NOMO-1 treated with DMSO at 0.1 percent for 48 hours (cell line): Measurements from ENCODE around the gene ERBB4.

Experiments
- DNase-seq: peaks from one replicate; lab custom pipeline; 2025; ENCODE audit not compliant: unreplicated experiment; lab: John Stamatoyannopoulos, UW

ERBB4 gene

GRCh38 chr2:211941216-211941747 lies 597.3 kb downstream of the ERBB4 start:
- DNase-seq, result no peak

DNA sequence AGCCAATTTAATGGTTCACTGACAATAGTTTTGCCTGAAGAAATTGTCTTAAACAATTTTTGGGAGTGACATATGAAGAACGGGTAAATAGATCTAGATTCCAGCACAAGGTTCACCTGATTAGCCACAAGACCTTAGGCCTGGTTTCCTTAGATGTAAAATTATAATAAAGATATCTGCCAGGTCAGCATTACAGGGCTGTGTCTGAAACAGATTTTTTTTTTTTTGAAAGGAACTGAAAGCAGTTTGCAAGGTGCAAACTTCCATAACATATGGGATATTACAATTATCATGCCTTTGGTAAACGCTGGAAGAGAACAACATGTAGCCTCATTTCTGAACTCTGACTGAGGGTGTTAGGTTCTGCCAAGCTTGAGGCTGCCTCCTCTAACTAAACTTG lies 599.4 kb downstream of the ERBB4 start:
- DNase-seq, result no peak

GRCh38 chr2:211934811-211935210 lies 603.8 kb downstream of the ERBB4 start:
- DNase-seq, result no peak

DNA sequence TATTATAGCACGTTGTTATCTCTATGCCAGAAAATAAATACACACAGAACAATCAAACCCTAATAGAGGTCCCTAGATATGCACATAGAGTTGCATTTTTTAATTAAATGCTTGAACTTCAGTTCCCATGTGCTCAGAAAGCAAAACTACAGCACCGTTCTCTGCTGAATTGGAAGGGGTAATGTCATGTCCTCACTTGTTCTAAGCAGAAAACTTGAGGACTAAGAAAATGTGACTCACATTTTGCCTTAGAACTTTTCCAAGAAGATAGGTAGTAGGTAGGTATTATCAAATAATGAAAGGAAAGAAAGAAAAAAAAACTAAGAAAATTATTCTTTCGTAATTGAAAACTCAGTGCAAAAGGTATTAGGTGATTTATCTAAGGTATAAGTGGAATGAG lies 607.3 kb downstream of the ERBB4 start:
- DNase-seq, result no peak

DNA sequence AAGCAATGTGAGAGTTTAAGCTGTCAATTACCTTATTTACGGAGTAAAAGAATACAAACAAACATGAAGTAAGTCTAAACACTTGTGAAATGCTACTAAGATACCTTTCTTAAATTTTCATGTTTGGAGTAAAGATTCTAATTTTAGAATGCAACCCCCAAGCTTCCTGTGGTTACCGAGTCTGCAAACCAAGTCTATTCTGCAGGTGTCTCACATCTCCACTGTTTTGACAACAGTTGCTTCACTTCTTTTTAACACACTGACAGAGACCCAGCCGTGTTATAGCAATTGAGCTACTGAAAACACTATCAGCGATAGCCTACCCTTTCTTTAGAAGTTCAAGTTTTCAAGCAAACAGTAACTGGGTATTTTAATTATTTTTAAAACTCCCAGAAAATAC lies 608.3 kb downstream of the ERBB4 start:
- DNase-seq, result no peak

DNA sequence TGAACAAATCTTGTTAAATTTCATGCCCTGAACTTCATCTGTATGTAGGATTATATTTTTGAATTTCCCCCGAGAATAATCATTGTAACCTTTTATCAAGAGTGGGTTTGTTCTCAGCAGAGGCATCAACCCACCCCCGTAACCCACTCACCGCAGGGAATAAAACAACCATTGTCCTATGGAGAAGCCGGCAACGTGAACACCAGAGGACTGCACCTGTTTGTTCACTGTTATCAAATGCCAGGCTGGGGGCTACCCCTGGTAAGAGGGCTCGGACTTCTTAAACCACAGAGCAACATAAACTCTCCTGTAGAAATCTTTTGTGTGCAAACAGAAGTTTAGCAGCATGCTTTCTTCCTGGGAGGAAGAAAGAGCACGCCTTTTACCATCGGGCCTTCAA lies 610.4 kb downstream of the ERBB4 start:
- no peak for DNase-seq

DNA sequence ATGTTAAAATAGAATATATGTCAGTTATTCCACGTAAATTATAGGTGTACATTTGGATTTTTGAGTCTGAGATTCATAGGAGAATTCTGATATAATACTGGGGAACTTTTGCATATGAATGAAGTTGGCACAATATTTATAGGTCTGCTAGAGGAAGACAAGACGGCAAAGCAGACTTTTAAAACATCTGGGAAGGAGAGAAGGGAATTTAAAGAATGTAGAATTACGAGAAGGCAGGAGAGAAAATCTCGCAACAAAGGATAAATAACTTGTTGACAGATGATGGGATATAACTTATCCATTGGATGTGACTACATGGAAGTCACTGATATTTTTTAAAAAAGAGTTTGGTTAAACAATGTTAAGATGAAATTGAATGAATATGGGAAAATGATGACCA lies 615.6 kb downstream of the ERBB4 start:
- DNase-seq, result no peak

GRCh38 chr2:211903961-211904360 lies 634.6 kb downstream of the ERBB4 start:
- DNase-seq, result no peak

DNA sequence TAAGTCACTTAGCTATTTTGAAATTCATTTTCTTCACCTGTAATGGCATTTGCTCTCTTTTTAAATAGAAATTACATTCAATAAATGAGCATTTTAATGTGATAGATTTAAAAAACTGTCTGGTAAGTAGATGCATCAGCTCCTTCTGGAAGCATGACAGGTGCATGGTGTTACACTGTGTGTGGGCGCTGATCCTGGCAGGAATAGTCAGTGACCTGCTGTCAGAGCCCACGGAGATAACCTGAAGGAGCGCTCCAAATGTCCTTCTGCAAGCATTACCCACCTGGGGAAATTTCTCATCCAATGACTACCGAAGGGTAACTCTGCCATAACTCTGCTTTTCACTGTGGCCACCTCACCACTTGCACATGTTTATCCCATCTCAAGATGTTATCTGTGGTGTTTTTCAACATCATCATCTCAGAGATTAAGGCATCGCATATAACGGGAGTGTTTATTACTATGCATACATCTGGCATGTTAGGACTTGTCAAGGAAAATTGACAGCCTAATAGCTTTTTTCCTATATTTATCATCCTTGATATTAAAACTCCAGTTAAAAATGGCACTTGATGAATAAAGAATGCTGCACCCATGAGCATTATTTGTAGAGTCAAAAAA lies 637.3 kb downstream of the ERBB4 start:
- DNase-seq, result no peak

- DNase-seq, result no peak
Observed at GRCh38 chr2:211900518-211900917, 638.1 kb downstream of the ERBB4 start.

DNA sequence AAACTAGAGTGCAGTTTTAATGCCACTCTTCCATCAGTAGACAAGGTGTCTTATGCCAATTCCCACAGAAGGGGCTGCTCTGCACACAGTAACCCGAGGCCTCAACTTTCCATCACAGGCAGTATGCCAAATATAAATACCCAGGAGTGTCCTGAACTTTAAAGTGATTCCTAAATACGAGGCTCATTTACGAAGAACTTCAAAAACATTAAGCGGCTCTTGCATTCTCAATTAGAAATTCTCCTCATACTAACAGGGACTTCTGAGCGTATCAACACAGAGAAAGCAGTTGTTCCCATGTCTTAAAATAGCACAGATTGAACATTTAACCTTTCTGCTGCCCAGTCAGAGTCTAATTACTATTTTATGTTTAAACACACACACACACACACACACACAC lies 638.6 kb downstream of the ERBB4 start:
- DNase-seq, result no peak

DNA sequence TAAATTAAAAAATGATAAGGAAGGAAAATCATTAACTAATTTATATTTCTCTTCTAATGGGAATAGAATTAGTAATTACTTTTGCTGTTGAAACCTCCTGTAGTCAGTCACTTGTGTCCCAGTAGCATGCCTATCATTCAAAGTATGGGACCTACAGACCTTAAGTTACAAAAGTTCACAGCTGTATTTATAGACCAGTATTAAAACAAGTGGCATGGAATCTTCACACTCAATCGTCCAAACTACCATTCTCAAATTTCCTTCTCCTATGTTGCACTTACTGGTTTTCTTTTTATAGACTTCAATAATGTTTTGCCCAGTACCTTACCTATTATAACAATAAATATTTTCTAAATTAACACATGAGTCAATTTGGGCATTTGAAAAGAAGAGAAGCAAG lies 639.9 kb downstream of the ERBB4 start:
- DNase-seq, result no peak

DNA sequence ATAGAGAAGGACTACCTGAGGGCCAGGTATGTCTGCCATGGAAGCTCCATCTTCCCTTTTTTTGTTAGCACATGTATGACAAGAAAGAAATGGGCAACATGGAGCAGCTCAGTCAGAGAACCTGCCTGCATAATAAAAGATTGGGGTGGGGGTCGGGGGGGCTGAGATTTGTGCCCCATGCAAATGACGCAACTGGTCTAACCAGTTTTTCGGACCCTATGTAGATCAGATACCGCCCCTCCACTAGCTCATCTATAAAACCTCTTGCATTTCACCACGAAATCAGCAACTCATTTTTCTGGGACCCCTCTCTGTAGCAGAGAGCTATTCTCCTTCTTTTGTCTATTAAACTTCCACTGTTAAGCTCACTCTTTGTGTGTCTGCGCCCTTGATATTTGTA lies 657.2 kb downstream of the ERBB4 start:
- no peak for DNase-seq

GRCh38 chr2:211879323-211879722 lies 659.3 kb downstream of the ERBB4 start:
- DNase-seq, result no peak

GRCh38 chr2:211877061-211877460 lies 661.5 kb downstream of the ERBB4 start:
- DNase-seq, result no peak

GRCh38 chr2:211875488-211875887 lies 663.1 kb downstream of the ERBB4 start:
- DNase-seq, result no peak

DNA sequence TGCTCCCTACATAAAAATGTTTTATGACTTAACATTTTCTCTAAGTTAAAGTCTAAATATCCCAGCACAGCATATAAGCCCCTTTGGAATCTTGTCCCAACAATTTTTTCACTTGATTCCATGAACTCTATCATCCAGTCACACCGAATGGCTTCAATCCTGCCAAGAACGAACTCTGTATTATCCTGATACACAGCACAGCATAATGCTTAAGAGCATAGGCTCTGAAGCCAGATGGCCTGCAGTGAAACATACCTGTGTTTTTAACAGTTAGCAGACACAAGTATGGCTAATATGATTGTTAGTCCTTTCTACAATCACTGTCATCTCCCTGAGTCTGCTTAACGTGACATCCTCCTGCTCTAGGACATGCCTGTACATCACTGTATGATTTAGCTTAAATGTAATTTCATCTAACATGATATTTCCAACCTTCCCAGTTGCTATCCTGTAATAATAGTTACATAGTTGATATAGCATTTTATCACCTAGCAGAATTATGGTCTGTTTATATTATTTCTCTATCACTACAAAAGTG lies 669.5 kb downstream of the ERBB4 start:
- no peak for DNase-seq

- DNase-seq, result no peak
Observed at GRCh38 chr2:211867845-211868451, 670.7 kb downstream of the ERBB4 start.

- no peak for DNase-seq
Observed at GRCh38 chr2:211864328-211864727, 674.3 kb downstream of the ERBB4 start.

DNA sequence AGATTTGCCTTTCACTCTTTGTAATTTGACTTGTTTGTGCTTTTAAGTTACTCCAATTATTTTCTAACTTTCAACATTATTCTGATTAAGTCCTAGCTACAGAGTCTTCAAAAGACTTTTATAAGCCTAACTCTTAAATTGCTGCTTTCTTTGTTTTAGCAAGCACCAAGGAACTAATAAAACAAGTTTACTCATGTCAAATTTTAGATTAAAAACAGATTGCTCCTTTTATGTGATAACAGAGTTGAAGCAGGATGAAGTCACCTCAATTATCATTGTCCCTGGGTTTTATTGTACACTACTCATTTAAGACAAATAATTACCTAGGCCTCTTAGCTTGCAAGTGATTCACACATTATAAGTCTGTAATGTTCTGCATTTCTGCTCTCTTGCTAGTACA lies 678.4 kb downstream of the ERBB4 start:
- no peak for DNase-seq

GRCh38 chr2:211854832-211855231 lies 683.8 kb downstream of the ERBB4 start:
- no peak for DNase-seq

DNA sequence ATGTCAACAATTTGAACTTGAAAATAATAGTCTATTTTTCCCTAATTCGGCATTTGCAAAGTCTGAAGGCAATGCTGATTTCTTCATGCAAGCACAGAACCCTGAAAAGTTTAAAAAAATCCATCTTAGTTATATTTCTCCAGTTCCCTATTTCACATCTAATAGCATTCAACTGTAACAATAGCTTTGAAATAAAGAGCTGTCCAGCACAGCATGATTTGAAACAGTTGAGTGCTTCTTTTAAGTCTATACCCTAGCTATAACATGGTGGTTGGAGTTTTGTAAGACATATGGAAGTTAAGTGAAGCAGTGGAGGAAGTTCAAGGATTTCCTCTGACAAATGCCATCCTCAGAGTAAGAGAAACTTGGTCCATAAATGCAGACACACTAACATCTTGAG lies 691.9 kb downstream of the ERBB4 start:
- no peak for DNase-seq

- DNase-seq, result no peak
Observed at GRCh38 chr2:211846036-211846400, 692.6 kb downstream of the ERBB4 start.
